ENCODE results near the gene CCDC117.

The CCDC117 gene

GRCh38 chr22:28772633-28773460 is at the start of gene CCDC117:
Gene CCDC117 (plus strand): TSS chr22:28772695. CDS start chr22:28772850, 155 bp downstream.
- DNase-seq = peak; percentile 96
- peak within 1 kb of the TSS; percentile 93 for H3K27ac ChIP-seq
- peaks cover 27% of the 10 kb centered on the region for H3K36me3 ChIP-seq
- H3K4me3 ChIP-seq (ENCODE audit: low read depth, low read length) = peak within 1 kb of the TSS; percentile 89
- TF ChIP-seq CTCF (IDR thresholded peaks at IDR 0.05; ENCODE audit: low read depth, low read length) = peak; percentile 33; the same call in 1 of the 2 replicates
- peaks cover 3% of the 10 kb centered on the region for H3K9me3 ChIP-seq (ENCODE audit: severe bottlenecking)
- no peaks in the 10 kb centered on the region for H3K27me3 ChIP-seq (ENCODE audit: insufficient read depth, low read depth, severe bottlenecking)

DNA sequence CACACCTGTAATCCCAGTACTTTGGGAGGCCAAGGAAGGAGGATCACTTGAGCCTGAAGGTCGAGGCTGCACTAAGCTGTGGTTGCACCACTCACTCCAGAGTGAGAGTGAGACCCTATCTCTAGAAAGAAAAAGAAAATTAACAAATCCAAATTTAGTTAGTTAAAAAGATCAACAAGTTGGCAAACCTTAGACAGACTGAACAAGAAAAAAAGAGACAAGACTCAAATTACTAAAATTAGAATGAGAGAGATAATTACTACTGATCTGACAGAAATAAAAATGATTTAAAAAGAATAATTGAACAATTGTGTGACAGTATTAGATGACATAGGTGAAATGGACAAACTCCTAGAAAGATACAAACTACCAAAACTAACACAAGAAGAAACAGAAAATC is 44.5 kb upstream of the CCDC117 start:
- TF ChIP-seq CTCF (IDR thresholded peaks at IDR 0.05; ENCODE audit: low read depth, low read length) = no peak
- Histone ChIP-seq H3K36me3 (peaks cover 25% of the 10 kb centered on the region), H3K9me3 (ENCODE audit: severe bottlenecking) (no peaks in the 10 kb centered on the region), H3K27me3 (ENCODE audit: insufficient read depth, low read depth, severe bottlenecking) (no peaks in the 10 kb centered on the region), H3K4me3 (ENCODE audit: low read depth, low read length) (no peak overlapping the region), H3K27ac (no peak overlapping the region)
- no peak for DNase-seq

DNA sequence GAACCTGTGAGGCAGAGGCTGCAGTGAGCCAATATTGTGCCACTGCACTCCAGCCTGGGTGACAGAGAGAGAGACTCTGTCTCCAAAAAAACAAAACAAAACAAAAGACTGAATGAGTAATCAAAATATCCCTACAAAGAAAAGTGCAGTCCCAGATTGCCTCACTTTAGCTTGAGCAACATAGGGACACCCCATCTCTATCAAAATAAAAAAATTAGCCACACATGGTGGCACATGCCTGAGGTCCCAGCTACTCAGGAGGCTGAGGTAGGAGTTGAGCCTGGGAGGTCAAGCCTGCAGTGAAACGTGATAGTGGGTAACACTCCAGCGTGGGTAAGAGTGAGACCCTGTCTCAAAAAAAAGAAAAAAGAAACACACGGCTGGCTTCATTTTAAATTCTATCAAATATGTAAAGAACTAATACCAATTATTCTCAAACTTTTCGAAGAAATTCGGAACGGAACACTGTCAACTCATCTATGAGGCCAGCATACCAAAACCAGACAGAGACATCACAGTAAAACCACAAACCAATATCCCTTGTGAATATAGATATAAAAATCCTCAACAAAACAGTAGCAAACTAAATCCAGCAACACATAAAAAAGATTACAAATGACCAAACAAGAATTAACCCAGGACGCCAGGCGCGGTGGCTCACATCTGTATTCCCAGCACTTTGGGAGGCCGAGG is 43.7 kb upstream of the CCDC117 start:
- H3K27ac ChIP-seq = no peak overlapping the region
- H3K4me3 ChIP-seq (ENCODE audit: low read depth, low read length) = no peak overlapping the region
- no peaks in the 10 kb centered on the region for H3K27me3 ChIP-seq (ENCODE audit: insufficient read depth, low read depth, severe bottlenecking)
- peaks cover 29% of the 10 kb centered on the region for H3K36me3 ChIP-seq
- no peak for TF ChIP-seq CTCF (IDR thresholded peaks at IDR 0.05; ENCODE audit: low read depth, low read length)
- no peak for DNase-seq
- H3K9me3 ChIP-seq (ENCODE audit: severe bottlenecking) = no peaks in the 10 kb centered on the region

DNA sequence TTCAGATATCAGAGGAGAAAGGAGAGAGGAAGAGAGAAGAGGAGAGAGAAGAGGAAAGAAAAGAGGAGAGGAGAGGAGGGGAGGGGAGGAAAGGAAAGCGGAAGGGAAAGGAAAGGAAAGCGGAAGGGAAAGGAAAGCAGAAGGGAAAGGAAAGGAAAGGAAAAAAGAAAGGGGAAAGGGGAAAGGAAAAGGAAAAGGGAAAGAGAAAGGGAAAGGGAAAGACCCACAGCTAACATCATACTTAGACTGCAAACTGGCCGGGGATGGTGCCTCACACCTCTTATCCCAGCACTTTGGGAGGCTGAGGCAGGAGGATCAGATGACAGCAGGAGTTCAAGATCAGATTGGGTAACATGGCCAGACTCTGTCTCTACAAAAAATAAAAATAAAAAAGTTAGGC is 42.3 kb upstream of the CCDC117 start:
- Histone ChIP-seq H3K4me3 (ENCODE audit: low read depth, low read length) (no peak overlapping the region), H3K27me3 (ENCODE audit: insufficient read depth, low read depth, severe bottlenecking) (no peaks in the 10 kb centered on the region), H3K9me3 (ENCODE audit: severe bottlenecking) (no peaks in the 10 kb centered on the region), H3K27ac (no peak overlapping the region), H3K36me3 (peaks cover 19% of the 10 kb centered on the region)
- no peak for DNase-seq
- no peak for TF ChIP-seq CTCF (IDR thresholded peaks at IDR 0.05; ENCODE audit: low read depth, low read length)

DNA sequence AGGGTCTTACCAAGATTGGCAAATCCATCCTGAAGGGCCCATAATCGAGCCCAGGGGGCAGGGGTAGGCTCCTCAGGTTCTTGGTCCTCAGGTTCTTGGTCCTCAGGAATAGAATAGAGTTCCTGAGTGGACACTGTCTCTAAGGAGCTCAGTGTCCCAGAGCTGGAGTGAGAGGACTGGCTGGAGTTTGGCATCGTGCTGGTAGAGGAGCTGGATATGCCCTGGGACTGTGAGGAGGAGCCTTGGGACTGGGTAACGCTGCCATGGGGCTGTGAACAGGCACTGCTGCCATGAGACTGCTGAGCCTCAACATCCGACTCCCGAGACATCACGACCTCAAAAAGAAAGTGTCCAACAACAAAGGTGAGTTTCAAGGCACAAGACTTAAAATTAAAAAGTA is 38.1 kb upstream of the CCDC117 start:
- no peak overlapping the region for H3K4me3 ChIP-seq (ENCODE audit: low read depth, low read length)
- DNase-seq = no peak
- no peak overlapping the region for H3K27ac ChIP-seq
- no peak for TF ChIP-seq CTCF (IDR thresholded peaks at IDR 0.05; ENCODE audit: low read depth, low read length)
- H3K9me3 ChIP-seq (ENCODE audit: severe bottlenecking) = no peaks in the 10 kb centered on the region
- H3K36me3 ChIP-seq = peaks cover 22% of the 10 kb centered on the region
- no peaks in the 10 kb centered on the region for H3K27me3 ChIP-seq (ENCODE audit: insufficient read depth, low read depth, severe bottlenecking)

All from WERI-Rb-1 (cell line).